ENCODE measurements around the gene DMBT1.

Gene DMBT1

GRCh38 chr10:122519144-122519543 is 41.4 kb upstream of the DMBT1 start:
- no peak for DNase-seq (ENCODE audit: low read depth)
- no peak for TF ChIP-seq CTCF (IDR thresholded peaks at IDR 0.05; ENCODE audit: low read depth, low read length)
- TF ChIP-seq MYC (IDR thresholded peaks at IDR 0.05; ENCODE audit: low read depth, low read length), result no peak
- TF ChIP-seq MAX (IDR thresholded peaks at IDR 0.05; ENCODE audit: low read depth, low read length), result no peak
- H3K4me3 ChIP-seq (ENCODE audit: low read depth, low read length), result no peak overlapping the region

- DNase-seq (ENCODE audit: low read depth), result no peak
- TF ChIP-seq CTCF (IDR thresholded peaks at IDR 0.05; ENCODE audit: low read depth, low read length) (no peak), MAX (IDR thresholded peaks at IDR 0.05; ENCODE audit: low read depth, low read length) (peak; percentile 36; the same call in 1 of the 2 replicates), MYC (IDR thresholded peaks at IDR 0.05; ENCODE audit: low read depth, low read length) (no peak)
- H3K4me3 ChIP-seq (ENCODE audit: low read depth, low read length), result no peak overlapping the region
Observed at GRCh38 chr10:122519873-122520272, 40.7 kb upstream of the DMBT1 start.

DNA sequence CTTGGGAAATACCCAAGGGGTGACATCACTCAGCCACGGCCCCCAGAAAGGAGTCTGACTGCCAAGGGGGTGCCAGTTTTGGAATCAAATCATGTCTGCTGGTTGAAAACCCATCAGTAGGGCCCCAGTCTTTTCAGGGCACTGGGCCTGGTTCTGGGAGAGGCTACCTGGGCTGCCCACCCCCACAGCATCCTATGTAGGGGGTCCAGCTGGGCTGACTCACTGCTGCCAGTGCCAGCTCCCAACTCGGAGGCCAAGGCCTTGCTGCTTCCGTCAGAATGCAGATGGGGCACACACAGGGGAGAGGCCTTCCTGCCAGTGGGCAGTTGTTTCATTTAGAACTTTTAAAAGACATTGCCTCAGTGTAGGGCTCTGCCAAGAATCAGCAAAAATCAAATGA is 39.5 kb upstream of the DMBT1 start:
- no peak overlapping the region for H3K4me3 ChIP-seq (ENCODE audit: low read depth, low read length)
- TF ChIP-seq MYC (IDR thresholded peaks at IDR 0.05; ENCODE audit: low read depth, low read length), result no peak
- no peak for TF ChIP-seq CTCF (IDR thresholded peaks at IDR 0.05; ENCODE audit: low read depth, low read length)
- no peak for DNase-seq (ENCODE audit: low read depth)

DNA sequence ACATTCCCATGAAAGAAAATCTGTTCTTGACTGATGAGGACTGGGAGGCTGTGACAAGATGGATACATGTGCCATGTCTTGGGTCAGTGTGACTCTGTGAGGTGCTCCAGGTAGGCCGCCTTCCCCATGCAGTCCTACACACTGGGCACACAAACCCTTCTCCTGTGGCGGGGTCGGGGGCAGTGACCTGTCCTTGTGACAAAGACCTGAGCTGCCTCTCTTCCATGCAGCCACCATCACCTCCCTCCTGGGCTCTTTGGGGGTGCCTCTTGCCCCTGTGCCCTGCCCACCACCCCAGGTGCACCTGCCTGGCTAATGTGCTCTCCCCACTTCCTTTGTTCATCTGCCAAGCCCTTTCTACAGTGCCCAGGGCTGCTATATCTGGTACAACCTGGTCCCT is 35.7 kb upstream of the DMBT1 start:
- TF ChIP-seq MAX (IDR thresholded peaks at IDR 0.05; ENCODE audit: low read depth, low read length) (no peak), CTCF (IDR thresholded peaks at IDR 0.05; ENCODE audit: low read depth, low read length) (no peak), MYC (IDR thresholded peaks at IDR 0.05; ENCODE audit: low read depth, low read length) (no peak), POLR2A (IDR thresholded peaks at IDR 0.05; ENCODE audit: extremely low read depth, insufficient read length) (no peak)
- no peak overlapping the region for H3K4me3 ChIP-seq (ENCODE audit: low read depth, low read length)
- no peak for DNase-seq (ENCODE audit: low read depth)

GRCh38 chr10:122525788-122526187 is 34.8 kb upstream of the DMBT1 start:
- H3K4me3 ChIP-seq (ENCODE audit: low read depth, low read length), result no peak overlapping the region
- TF ChIP-seq POLR2A (IDR thresholded peaks at IDR 0.05; ENCODE audit: extremely low read depth, insufficient read length) (no peak), CTCF (IDR thresholded peaks at IDR 0.05; ENCODE audit: low read depth, low read length) (peak; percentile 31), MYC (IDR thresholded peaks at IDR 0.05; ENCODE audit: low read depth, low read length) (no peak), MAX (IDR thresholded peaks at IDR 0.05; ENCODE audit: low read depth, low read length) (no peak)
- peak; percentile 44 for DNase-seq (ENCODE audit: low read depth)

DNA sequence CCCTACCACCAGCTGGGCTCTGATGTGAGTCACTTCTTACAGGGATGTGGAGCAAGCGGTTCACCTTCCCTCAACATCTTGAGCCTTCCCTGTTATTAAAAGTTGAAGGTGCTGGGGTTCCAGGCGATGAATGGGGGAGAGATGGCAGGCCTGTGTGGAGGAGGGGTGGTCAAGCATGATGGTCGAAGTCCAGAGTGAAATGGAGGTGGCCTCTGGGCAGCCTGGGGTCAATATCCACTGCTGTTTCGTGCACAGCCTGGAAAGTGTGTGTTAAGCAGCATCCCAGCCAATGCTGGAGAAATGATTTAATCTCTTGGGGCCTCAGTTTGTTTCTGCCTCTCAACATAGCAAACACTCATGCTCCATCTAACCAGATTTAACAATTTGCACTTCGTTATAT is 33.7 kb upstream of the DMBT1 start:
- TF ChIP-seq CTCF (IDR thresholded peaks at IDR 0.05; ENCODE audit: low read depth, low read length) (no peak), MYC (IDR thresholded peaks at IDR 0.05; ENCODE audit: low read depth, low read length) (no peak), MAX (IDR thresholded peaks at IDR 0.05; ENCODE audit: low read depth, low read length) (no peak), POLR2A (IDR thresholded peaks at IDR 0.05; ENCODE audit: extremely low read depth, insufficient read length) (no peak)
- no peak for DNase-seq (ENCODE audit: low read depth)
- H3K4me3 ChIP-seq (ENCODE audit: low read depth, low read length), result no peak overlapping the region

Data from NB4 (cell line).